Keratinocyte (primary cell): Measurements from ENCODE around the gene ALDH4A1. TPM values are rescaled to one million over a fixed set of nuclear protein-coding genes. Genes with fewer than 3 reads are reported as not detected.
A peak's percentile ranks its signal among the peaks of the same experiment; 100 is the strongest.

Experiments
- DNase-seq: peaks from one replicate; pipeline ENCODE4 v3.0.0-alpha.2; 2011; ENCODE audit warnings: low read depth, missing footprints, low spot score
- FAIRE-seq: peaks from 2 replicates; lab custom pipeline; 2011; peaks lifted over from hg19 to GRCh38; lab: Jason Lieb, UNC
- H2AFZ ChIP-seq: 2 replicates; pipeline ENCODE4 v1.6.0; 2012; ENCODE audit warnings: low read length, control low read depth, inconsistent platforms; ENCODE audit not compliant: control insufficient read depth
- H3K27ac ChIP-seq: 2 replicates; pipeline ENCODE4 v1.5.1; 2011; ENCODE audit warnings: low read length; ENCODE audit not compliant: control insufficient read depth, insufficient read depth
- H3K27me3 ChIP-seq: 3 replicates; pipeline ENCODE4 v1.6.0; 2011; ENCODE audit warnings: low read length; ENCODE audit not compliant: control insufficient read depth, insufficient read depth; ENCODE audit errors: extremely low read depth
- H3K36me3 ChIP-seq, 2 experiments: 2 replicates in 1 of 2; 3 replicates in 1 of 2; pipeline ENCODE4 v1.5.1; 2011; ENCODE audit warnings: low read length in 2 of 2, mild to moderate bottlenecking in 1 of 2; ENCODE audit not compliant: control insufficient read depth in 2 of 2, insufficient read depth in 2 of 2; ENCODE audit errors: extremely low read depth in 1 of 2
- H3K4me1 ChIP-seq: 3 replicates; pipeline ENCODE4 v1.5.1; 2011; ENCODE audit warnings: low read length; ENCODE audit not compliant: control insufficient read depth, insufficient read depth; ENCODE audit errors: extremely low read depth
- H3K4me2 ChIP-seq: 3 replicates; pipeline ENCODE4 v1.6.0; 2011; ENCODE audit warnings: low read depth, low read length; ENCODE audit not compliant: control insufficient read depth, insufficient read depth; ENCODE audit errors: extremely low read depth
- H3K4me3 ChIP-seq, 3 experiments: fragments of 200-600 bp in 1 of 3; sonication (generic) in 1 of 3; 2 replicates in 2 of 3; 3 replicates in 1 of 3; pipeline ENCODE4 v1.5.1; 2011 to 2016; ENCODE audit warnings: low read length in 3 of 3, mild to moderate bottlenecking in 3 of 3, control low read depth in 2 of 3, inconsistent platforms in 1 of 3, low read depth in 1 of 3, mixed read lengths in 1 of 3, mixed run types in 1 of 3, moderate library complexity in 1 of 3; ENCODE audit not compliant: control insufficient read depth in 2 of 3, insufficient read depth in 2 of 3; ENCODE audit errors: extremely low read depth in 1 of 3
- H3K79me2 ChIP-seq: 2 replicates; pipeline ENCODE4 v1.6.0; 2012; ENCODE audit warnings: low read length; ENCODE audit not compliant: control insufficient read depth, insufficient read depth
- H3K9ac ChIP-seq: 3 replicates; pipeline ENCODE4 v1.6.0; 2011; ENCODE audit warnings: low read length; ENCODE audit not compliant: control insufficient read depth, insufficient read depth; ENCODE audit errors: extremely low read depth
- H3K9me1 ChIP-seq: 3 replicates; pipeline ENCODE4 v1.6.0; 2011; ENCODE audit warnings: low read length; ENCODE audit not compliant: control insufficient read depth, insufficient read depth; ENCODE audit errors: extremely low read depth
- H3K9me3 ChIP-seq: 2 replicates; pipeline ENCODE4 v1.5.1; 2012; ENCODE audit warnings: low read depth, low read length; ENCODE audit not compliant: control insufficient read depth
- H4K20me1 ChIP-seq: 3 replicates; pipeline ENCODE4 v1.6.0; 2011; ENCODE audit warnings: low read length; ENCODE audit not compliant: control insufficient read depth, insufficient read depth; ENCODE audit errors: extremely low read depth
- CTCF ChIP-seq, 3 experiments: IDR thresholded peaks in 1 of 3; conservative IDR thresholded peaks in 1 of 3; optimal IDR thresholded peaks in 1 of 3; 2 replicates in 2 of 3; 3 replicates in 1 of 3; pipeline versions ENCODE3 to v1.5.1; 2011; ENCODE audit warnings: low read length in 3 of 3, mild to moderate bottlenecking in 3 of 3, moderate library complexity in 2 of 3, control low read depth in 1 of 3, inconsistent platforms in 1 of 3; ENCODE audit not compliant: insufficient read depth in 2 of 3; ENCODE audit errors: extremely low read depth in 1 of 3
- EZH2 ChIP-seq: IDR thresholded peaks from one replicate; pipeline ENCODE4 v1.6.1; 2012; ENCODE audit warnings: inconsistent platforms, mild to moderate bottlenecking, low read length, moderate library complexity
- dilution Hi-C: fragments of 300-500 bp; cut with MboI; formaldehyde crosslinking; loops from one replicate; pipeline ENCODE4 v1.7.0; 2020; ENCODE audit warnings: low sequenced_read_pairs; ENCODE audit not compliant: extremely low pct_ligation_motif_present
- polyA plus RNA-seq, 5 experiments: library from polyadenylated mRNA; depleted of rRNA in 3 of 5; stranded (reverse) in 3 of 5; stranded (forward) in 1 of 5; unstranded in 1 of 5; fragments of >200 nt; gene quantifications; 1 replicate in 1 of 5; 2 replicates in 3 of 5; 3 replicates in 1 of 5; pipeline versions ENCODE4 v1.2.1 to v1.2.3, GENCODE V29; 2011 to 2012; ENCODE audit warnings: missing spikeins in 2 of 5, low read depth in 1 of 5, low replicate concordance in 1 of 5
- small RNA-seq, 3 experiments: library from RNA; depleted of rRNA; stranded (forward); fragments of <200 nt; gene quantifications; one replicate each; pipeline ENCODE3, GENCODE V24; 2012; ENCODE audit warnings: low read depth in 3 of 3, low replicate concordance in 1 of 3; ENCODE audit not compliant: insufficient read length in 3 of 3

ALDH4A1 gene
- polyA plus RNA-seq, 1 donor (not counting 4 experiments of a cell fraction or from before 2014, with no cell fraction given), result 52.7 TPM

- no peak for FAIRE-seq
- no peak overlapping the region for H3K9ac ChIP-seq
- H3K27ac ChIP-seq, result no peak overlapping the region
- H3K79me2 ChIP-seq, result no peaks in the 10 kb centered on the region
- H3K4me3 ChIP-seq, result no peak overlapping the region
- no peaks in the 10 kb centered on the region for H4K20me1 ChIP-seq
- no peak for DNase-seq
- no peaks in the 10 kb centered on the region for H3K9me3 ChIP-seq
- H3K36me3 ChIP-seq, result no peaks in the 10 kb centered on the region
- H3K4me2 ChIP-seq, result no peak overlapping the region
- H3K9me1 ChIP-seq, result no peaks in the 10 kb centered on the region
- no peak overlapping the region for H2AFZ ChIP-seq
- dilution Hi-C loops, result no loop called here
- peaks cover 20% of the 10 kb centered on the region for H3K27me3 ChIP-seq
- peaks cover 3% of the 10 kb centered on the region for H3K4me1 ChIP-seq
- TF ChIP-seq CTCF (optimal IDR thresholded peaks at IDR 0.05 in 1 of 3, IDR thresholded peaks at IDR 0.05 in 1 of 3, conservative IDR thresholded peaks at IDR 0.05 in 1 of 3; ENCODE audit: extremely low read depth in 1 of 3, insufficient read depth in 2 of 3, low read length in 3 of 3) (peak in 1 of 3 experiments; percentile 13), EZH2 (no peak)
Observed at GRCh38 chr1:18823438-18823837, 78.9 kb downstream of the ALDH4A1 start.

Small RNA genes within 50 kb of the gene (small RNA-seq; reads per million reads assigned to genes)
- gene MIR1290 (0 reads per million in 3 experiments), gene MIR4695 (0 to 0.67 (median 0) reads per million in 3 experiments)

Other genes with a start within 250 kb of the ALDH4A1 start
- gene TAS1R2, start 42.9 kb downstream of the ALDH4A1 start, polyA plus RNA-seq, result not detected in 3 replicates
- 55.0 to 61.5 TPM (median 57.9 TPM) in 3 replicates for gene IFFO2, start 54.1 kb upstream of the ALDH4A1 start, polyA plus RNA-seq